ENCODE measurements around the gene TMA7B. TPM values are rescaled to one million over a fixed set of nuclear protein-coding genes. Genes with fewer than 3 reads are reported as not detected.

TMA7B gene
- total and polyA plus RNA-seq, 2 donors (not counting 3 experiments of a cell fraction or from before 2014, with no cell fraction given), result not detected

GRCh38 chr22:39985383-39986035, 25.3 kb downstream of the TMA7B start:
- ChIA-PET CTCF (no interaction called here), POLR2A (no interaction called here)
- Histone ChIP-seq H2AFZ (ENCODE audit: low read depth, low read length) (no peak overlapping the region), H4K20me1 (replicated peaks; ENCODE audit: control insufficient read depth, extremely low read depth, insufficient read depth, low read length) (no peaks in the 10 kb centered on the region), H3K9me3 (replicated peaks; ENCODE audit: control insufficient read depth, insufficient read depth, low read length) (no peaks in the 10 kb centered on the region), H3K27me3 (ENCODE audit: control insufficient read depth in 2 of 2, insufficient read depth in 2 of 2, low read length in 2 of 2) (no peaks in the 10 kb centered on the region), H3K4me3 (replicated peaks in 1 of 3; ENCODE audit: insufficient read depth in 1 of 3, low read depth in 1 of 3, low read length in 3 of 3) (no peak overlapping the region), H3K36me3 (ENCODE audit: control insufficient read depth in 2 of 2, extremely low read depth in 1 of 2, insufficient read depth in 2 of 2, low read length in 2 of 2) (no peaks in the 10 kb centered on the region), H3K9me1 (replicated peaks; ENCODE audit: control insufficient read depth, extremely low read depth, insufficient read depth, low read length) (no peaks in the 10 kb centered on the region), H3K9ac (replicated peaks; ENCODE audit: extremely low read depth, insufficient read depth, low read length) (no peak overlapping the region), H3K27ac (ENCODE audit: insufficient read depth, low read depth, low read length) (no peak overlapping the region), H3K4me2 (ENCODE audit: insufficient read depth, low read length) (no peak overlapping the region), H3K79me2 (ENCODE audit: control insufficient read depth, insufficient read depth, low read length) (no peaks in the 10 kb centered on the region), H3K4me1 (ENCODE audit: control insufficient read depth, extremely low read depth, insufficient read depth, low read length) (no peaks in the 10 kb centered on the region)
- TF ChIP-seq MYC (IDR thresholded peaks at IDR 0.05; ENCODE audit: low read depth, low read length), result no peak
- TF ChIP-seq CTCF (IDR thresholded peaks at IDR 0.05; ENCODE audit: extremely low read depth in 1 of 2, insufficient read depth in 1 of 2, low read depth in 1 of 2, low read length in 2 of 2), result no peak
- no peak for TF ChIP-seq POLR2AphosphoS5 (IDR thresholded peaks at IDR 0.05; ENCODE audit: insufficient read depth, low read depth, low read length)
- no peak for TF ChIP-seq MAX (IDR thresholded peaks at IDR 0.05; ENCODE audit: insufficient read depth, insufficient read length)
- TF ChIP-seq EZH2 (IDR thresholded peaks at IDR 0.05; ENCODE audit: borderline replicate concordance, low read depth, low read length, severe bottlenecking), result no peak
- no peak for TF ChIP-seq JUN (IDR thresholded peaks at IDR 0.05; ENCODE audit: borderline replicate concordance, insufficient read depth, insufficient read length, low read depth)
- TF ChIP-seq GATA2 (IDR thresholded peaks at IDR 0.05; ENCODE audit: insufficient read depth, insufficient read length, low read depth, low read length), result no peak
- no peak for TF ChIP-seq FOS (IDR thresholded peaks at IDR 0.05; ENCODE audit: borderline replicate concordance, insufficient read depth, low read length)
- TF ChIP-seq POLR2A (IDR thresholded peaks at IDR 0.05; ENCODE audit: low read depth, low read length), result no peak
- no TSS peak for BruUV-seq (replicated peaks)
- DNase-seq (ENCODE audit: low read depth, low spot score), result no peak
- dilution Hi-C loops (cut with MboI; ENCODE audit: extremely low pct_ligation_motif_present, low sequenced_read_pairs), result no loop called here
- intact Hi-C loops (cut with micrococcal nuclease), result no loop called here
- no peak for FAIRE-seq

Measured in endothelial cell of umbilical vein (primary cell).